ENCODE results near the gene PKD2L2.
"Not testable (repeated sequence)": the region's sequence is repeated elsewhere in the genome, so short reads cannot be mapped to it uniquely, and the experiment has no call there.

Gene PKD2L2

DNA sequence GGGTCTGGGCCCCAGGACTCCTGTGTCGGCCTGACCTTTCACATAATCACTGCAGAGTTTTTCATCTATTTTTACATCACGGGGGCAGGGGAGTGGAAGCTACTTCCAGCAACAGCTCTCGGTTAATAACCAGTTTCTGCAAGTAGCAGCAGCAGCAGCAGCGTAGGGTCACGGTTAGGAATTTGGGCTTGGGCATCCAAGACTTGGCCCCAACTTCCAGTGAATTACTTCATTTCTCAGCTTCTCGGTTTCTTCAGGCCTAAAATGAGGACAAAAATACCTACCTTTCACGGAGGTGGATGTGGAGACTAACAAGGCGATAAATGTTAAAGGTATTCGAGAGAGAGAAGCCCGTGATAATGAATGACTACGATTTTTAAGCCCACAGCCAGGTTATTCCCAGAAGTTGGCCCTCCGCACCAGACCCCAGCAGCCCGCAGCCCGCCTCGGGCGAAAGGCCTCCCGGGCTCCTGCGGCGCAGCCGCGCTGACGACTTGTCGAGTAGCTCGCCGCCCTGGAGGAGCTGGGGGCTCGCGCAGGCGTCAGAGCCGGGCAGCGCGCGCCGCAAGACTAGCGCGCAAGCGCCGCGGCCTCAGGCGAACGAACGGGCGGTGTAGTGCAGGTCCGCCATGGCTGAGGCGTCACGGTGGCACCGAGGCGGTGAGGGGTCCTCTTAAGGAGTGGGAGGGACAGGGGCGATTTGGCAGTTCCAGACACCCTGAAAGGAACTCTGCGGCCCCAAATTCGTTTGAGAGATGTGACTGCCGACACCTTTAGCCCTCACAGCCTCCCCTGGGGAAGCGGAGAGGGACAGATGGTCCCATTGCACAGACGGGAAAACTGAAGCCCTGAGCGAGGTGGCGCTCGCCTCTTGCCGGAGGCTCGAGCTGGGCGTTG is at the start of gene PKD2L2:
PKD2L2 (plus strand) TSS at position 595 of the 897 bp plus-strand sequence; CDS start at position 630, 35 bp downstream.
- DNase-seq (ENCODE audit: low read depth) = peak; percentile 69
- TF ChIP-seq, protein P1, sequence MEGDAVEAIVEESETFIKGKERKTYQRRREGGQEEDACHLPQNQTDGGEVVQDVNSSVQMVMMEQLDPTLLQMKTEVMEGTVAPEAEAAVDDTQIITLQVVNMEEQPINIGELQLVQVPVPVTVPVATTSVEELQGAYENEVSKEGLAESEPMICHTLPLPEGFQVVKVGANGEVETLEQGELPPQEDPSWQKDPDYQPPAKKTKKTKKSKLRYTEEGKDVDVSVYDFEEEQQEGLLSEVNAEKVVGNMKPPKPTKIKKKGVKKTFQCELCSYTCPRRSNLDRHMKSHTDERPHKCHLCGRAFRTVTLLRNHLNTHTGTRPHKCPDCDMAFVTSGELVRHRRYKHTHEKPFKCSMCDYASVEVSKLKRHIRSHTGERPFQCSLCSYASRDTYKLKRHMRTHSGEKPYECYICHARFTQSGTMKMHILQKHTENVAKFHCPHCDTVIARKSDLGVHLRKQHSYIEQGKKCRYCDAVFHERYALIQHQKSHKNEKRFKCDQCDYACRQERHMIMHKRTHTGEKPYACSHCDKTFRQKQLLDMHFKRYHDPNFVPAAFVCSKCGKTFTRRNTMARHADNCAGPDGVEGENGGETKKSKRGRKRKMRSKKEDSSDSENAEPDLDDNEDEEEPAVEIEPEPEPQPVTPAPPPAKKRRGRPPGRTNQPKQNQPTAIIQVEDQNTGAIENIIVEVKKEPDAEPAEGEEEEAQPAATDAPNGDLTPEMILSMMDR (IDR thresholded peaks at IDR 0.05; ENCODE audit: low read depth, low read length, missing control alignments) = peak; percentile 26
- peak within 1 kb of the TSS; percentile 67 for H3K4me3 ChIP-seq (ENCODE audit: low read depth, low read length)

DNA sequence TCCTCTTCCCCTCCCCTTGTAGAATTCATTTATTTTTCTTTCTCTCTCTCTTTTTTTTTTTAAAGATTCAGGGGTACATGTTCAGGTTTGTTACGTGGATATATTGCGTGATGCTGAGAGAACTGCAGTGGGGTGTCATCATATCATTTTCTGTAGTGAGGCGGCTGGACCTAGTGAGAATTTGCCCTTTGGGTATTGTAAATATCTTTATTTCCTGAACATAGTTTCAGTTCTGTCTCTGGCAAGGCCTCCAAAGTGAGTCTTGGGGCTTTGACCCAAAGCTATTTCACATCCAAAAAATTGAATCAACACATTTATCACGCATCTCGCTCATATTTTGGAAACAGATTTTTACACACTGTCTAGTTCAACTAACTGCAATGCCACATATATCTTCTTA is 47.0 kb upstream of the PKD2L2 start:
- TF ChIP-seq, protein P1 (IDR thresholded peaks at IDR 0.05; ENCODE audit: low read depth, low read length, missing control alignments) = no peak
- no peak overlapping the region for H3K4me3 ChIP-seq (ENCODE audit: low read depth, low read length)
- no peak for DNase-seq (ENCODE audit: low read depth)

DNA sequence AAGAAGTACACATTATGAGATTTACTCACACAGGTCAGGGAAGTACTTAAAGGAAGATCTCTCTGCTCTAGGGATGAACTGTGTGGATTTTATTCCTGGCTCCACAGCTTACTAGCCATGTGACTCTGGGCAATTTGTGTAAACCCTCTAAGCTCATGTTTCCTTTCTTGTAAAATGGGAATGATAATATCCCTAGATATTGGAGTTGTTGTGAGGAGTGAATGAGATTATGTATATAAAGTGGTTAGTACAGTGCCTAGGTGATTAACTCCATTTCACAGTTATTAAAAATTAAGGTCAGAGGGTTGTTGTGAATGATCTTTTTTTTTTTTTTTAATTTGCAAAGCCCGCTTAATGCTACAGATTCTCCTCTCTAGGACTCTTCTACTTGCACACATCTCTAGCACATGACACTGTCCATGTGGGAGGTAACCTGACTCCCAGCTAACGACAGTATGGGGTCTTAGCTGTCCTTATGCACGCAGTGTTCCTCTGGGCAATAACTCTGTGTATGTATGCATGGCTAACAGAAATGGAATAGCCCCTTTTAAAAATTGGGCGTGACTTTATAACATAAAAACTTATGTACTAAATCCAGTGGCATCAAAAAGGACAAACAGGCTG is 45.5 kb upstream of the PKD2L2 start:
- TF ChIP-seq, protein P1 (IDR thresholded peaks at IDR 0.05; ENCODE audit: low read depth, low read length, missing control alignments) = no peak
- DNase-seq (ENCODE audit: low read depth) = no peak
- H3K4me3 ChIP-seq (ENCODE audit: low read depth, low read length) = no peak overlapping the region

DNA sequence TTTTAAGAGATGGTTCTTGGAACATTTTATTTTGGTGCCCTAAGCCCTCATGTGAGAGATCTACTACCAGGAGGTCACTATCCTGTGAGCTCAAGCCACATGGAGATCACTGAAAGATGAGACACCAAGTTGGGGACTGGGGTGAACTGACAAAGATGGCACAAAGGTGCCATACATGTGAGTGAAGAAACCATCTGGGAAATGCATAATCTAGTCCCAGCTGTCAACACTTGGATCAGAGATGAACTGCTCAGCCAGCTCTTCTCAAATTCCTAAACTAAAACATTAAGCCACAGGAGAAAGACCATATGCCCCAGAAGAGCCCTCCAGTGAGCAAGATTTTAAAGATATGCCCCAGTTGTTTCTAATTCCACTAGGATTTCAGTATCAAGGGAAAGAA is 43.8 kb upstream of the PKD2L2 start:
- DNase-seq (ENCODE audit: low read depth) = no peak
- no peak overlapping the region for H3K4me3 ChIP-seq (ENCODE audit: low read depth, low read length)
- TF ChIP-seq, protein P1 (IDR thresholded peaks at IDR 0.05; ENCODE audit: low read depth, low read length, missing control alignments) = no peak

DNA sequence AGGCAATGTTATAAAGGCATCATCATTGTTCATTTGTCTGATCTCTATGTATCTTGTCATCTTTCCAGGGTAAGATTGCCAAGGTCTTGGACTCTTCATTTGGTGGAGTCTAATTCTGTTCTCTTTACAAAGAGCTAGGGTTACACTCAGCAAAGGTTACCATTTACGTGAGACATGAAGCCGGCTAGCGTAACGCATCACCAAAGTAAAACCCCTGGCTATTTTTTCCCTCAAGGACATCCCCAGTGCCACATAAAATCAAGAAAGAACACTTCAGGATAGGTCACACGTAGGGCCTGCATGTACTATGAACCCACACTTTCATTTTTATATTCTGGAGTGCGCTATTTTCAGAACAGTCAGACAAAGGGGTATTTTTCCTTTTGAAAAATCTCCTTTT is 41.6 kb upstream of the PKD2L2 start:
- H3K4me3 ChIP-seq (ENCODE audit: low read depth, low read length) = peak overlapping the region; percentile 28; the same call in 1 of the 2 replicates
- no peak for DNase-seq (ENCODE audit: low read depth)
- TF ChIP-seq, protein P1 (IDR thresholded peaks at IDR 0.05; ENCODE audit: low read depth, low read length, missing control alignments) = no peak

DNA sequence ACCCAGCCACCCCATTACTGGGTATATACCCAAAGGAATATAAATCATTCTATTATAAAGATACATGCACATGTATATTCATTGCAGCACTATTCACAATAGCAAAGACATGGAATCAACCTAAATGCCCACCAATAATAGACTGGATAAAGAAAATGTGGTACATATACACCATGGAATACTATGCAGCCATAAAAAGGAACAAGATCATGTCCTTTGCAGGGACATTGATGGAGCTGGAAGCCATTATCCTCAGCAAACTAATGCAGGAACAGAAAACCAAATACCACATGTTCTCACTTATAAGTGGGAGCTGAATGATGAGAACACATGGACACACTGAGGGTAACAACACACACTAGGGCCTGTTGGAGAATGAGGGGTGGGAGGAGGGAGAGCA is 36.1 kb upstream of the PKD2L2 start:
- H3K4me3 ChIP-seq (ENCODE audit: low read depth, low read length); DNase-seq (ENCODE audit: low read depth): not testable (repeated sequence)

DNA sequence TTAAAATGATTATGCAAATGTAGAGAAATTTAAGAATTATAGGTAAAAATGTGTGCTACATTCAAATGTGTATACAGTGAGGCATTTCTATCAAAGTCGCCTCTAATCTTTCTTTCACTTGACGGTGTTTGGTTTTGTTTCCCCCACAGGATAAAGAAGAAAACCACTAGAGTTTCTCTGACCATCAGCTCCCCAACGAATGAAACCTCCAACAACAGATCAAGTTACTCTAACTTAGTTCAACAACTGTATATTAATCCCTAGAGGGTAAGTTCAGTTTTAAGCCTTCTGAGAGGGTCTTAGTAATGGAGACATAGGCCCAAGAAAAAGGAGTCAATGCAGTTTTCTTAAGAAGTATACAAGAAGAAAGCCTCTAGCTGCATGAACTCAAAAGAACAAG is 33.1 kb upstream of the PKD2L2 start:
- TF ChIP-seq, protein P1 (IDR thresholded peaks at IDR 0.05; ENCODE audit: low read depth, low read length, missing control alignments) = no peak
- H3K4me3 ChIP-seq (ENCODE audit: low read depth, low read length) = no peak overlapping the region
- DNase-seq (ENCODE audit: low read depth) = peak; percentile 48

All from GM12864 (cell line).